HG02588 (cell line): Measurements from ENCODE around the gene ENO1.
A peak's percentile ranks its signal among the peaks of the same experiment; 100 is the strongest.
"Not testable (repeated sequence)": the region's sequence is repeated elsewhere in the genome, so short reads cannot be mapped to it uniquely, and the experiment has no call there.

Source experiments
- ATAC-seq: cut with Tn5 transposase; IDR thresholded peaks from one replicate; pipeline ENCODE4 v1.9.1; 2021; ENCODE audit warnings: mild to moderate bottlenecking, moderate library complexity; ENCODE audit not compliant: unreplicated experiment

The ENO1 gene

GRCh38 chr1:8847990-8848389 is 30.5 kb downstream of the ENO1 start:
- no peak for ATAC-seq

DNA sequence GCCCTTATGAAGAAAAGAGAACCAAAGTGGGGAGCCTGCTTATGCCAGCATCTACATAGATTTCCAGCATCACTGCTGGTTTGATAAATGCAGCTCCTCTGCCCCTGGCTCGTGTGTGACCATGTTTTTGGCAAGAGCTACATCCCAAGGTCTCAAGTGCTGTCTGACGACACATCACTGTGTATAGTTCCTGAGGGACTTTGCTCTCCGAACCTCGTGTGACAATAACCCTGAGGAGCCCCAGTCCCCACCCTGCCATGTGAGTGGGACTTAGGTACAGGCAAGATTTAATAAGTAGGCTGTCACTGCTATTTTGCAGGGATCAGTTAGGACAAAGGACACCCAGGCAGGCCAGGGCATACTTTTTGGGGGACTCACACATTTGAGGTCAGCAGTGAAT is 32.2 kb downstream of the ENO1 start:
- no peak for ATAC-seq

- no peak for ATAC-seq
Measured at GRCh38 chr1:8845104-8846097, 33.1 kb downstream of the ENO1 start.

GRCh38 chr1:8844501-8845006 is 33.9 kb downstream of the ENO1 start:
- no peak for ATAC-seq

DNA sequence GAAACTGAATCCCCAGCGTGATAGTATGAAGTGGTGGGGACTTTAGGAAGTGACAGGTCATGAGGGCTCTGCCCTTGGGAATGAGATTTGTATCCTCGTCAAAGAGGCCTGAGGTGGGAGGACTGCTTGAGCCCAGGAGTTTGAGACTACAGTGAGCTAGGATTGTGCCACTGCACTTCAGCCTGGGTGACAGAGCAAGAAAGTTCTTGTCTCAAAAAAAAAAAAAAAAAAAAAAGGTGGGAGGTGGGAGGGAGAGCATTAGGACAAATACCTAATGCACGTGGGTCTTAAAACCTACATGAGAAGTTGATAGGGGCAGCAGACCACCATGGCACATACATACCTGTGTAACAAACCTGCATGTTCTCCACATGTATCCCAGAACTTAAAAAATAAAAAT is 37.1 kb downstream of the ENO1 start:
- ATAC-seq = no peak

- ATAC-seq = no peak
Measured at GRCh38 chr1:8839990-8840389, 38.5 kb downstream of the ENO1 start.

GRCh38 chr1:8835941-8836643 is 42.4 kb downstream of the ENO1 start:
- no peak for ATAC-seq

DNA sequence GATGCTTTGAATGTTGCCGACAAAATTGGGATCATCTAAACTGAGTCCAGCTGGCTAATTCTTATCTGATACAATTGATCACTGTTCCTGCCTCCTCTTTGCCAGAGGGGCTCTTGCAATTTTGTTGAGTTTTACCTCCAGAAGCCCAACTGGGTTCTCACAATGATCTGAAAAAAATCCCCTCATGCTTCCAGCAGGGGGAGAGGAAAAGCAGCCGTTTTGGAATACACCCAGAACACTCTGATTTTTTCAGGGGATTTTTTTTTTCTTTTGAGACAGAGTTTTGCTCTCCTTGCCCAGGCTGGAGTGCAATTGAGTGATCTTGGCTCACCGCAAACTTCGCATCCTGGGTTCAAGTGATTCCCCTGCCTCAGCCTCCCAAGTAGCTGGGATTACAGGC is 47.1 kb downstream of the ENO1 start:
- no peak for ATAC-seq

GRCh38 chr1:8830732-8831131 is 47.8 kb downstream of the ENO1 start:
- ATAC-seq = not testable (repeated sequence)

GRCh38 chr1:8825985-8826481 is 52.5 kb downstream of the ENO1 start:
- ATAC-seq = no peak

DNA sequence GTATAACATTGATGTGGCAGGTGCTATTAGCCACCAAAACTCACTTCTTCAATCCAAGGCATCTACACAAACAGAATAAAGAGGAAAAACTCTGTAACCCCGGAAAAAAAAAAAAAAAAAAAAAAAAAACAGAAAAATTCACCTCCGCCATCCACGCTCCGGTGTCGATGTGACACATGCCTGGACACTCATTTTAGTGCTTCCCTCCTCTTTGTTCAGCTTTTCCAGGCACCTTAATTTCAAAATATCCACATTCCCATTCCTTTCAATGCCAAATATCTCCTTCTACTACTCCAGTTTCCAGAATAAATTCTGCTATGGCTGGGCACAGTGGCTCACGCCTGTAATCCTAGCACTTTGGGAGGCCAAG is 55.2 kb downstream of the ENO1 start:
- no peak for ATAC-seq

GRCh38 chr1:8822373-8823294 is 55.9 kb downstream of the ENO1 start:
- ATAC-seq = no peak

GRCh38 chr1:8821084-8821483 is 57.4 kb downstream of the ENO1 start:
- ATAC-seq = no peak

DNA sequence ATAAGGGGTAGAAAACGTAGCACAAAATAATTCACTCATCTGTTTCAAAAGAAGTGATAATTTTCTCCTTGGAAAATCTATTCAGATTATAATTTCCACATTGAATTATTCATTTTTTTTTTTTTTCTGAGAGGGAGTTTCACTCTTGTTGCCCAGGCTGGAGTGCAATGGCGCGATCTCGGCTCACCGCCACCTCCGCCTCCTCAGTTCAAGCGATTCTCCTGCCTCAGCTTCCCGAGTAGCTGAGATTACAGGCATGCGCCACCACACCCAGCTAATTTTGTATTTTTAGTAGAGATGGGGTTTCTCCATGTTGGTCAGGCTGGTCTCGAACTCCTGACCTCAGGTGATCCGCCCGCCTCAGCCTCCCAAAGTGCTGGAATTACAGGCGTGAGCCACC is 59.7 kb downstream of the ENO1 start:
- not testable (repeated sequence) for ATAC-seq

GRCh38 chr1:8818325-8818775 is 60.1 kb downstream of the ENO1 start:
- no peak for ATAC-seq

DNA sequence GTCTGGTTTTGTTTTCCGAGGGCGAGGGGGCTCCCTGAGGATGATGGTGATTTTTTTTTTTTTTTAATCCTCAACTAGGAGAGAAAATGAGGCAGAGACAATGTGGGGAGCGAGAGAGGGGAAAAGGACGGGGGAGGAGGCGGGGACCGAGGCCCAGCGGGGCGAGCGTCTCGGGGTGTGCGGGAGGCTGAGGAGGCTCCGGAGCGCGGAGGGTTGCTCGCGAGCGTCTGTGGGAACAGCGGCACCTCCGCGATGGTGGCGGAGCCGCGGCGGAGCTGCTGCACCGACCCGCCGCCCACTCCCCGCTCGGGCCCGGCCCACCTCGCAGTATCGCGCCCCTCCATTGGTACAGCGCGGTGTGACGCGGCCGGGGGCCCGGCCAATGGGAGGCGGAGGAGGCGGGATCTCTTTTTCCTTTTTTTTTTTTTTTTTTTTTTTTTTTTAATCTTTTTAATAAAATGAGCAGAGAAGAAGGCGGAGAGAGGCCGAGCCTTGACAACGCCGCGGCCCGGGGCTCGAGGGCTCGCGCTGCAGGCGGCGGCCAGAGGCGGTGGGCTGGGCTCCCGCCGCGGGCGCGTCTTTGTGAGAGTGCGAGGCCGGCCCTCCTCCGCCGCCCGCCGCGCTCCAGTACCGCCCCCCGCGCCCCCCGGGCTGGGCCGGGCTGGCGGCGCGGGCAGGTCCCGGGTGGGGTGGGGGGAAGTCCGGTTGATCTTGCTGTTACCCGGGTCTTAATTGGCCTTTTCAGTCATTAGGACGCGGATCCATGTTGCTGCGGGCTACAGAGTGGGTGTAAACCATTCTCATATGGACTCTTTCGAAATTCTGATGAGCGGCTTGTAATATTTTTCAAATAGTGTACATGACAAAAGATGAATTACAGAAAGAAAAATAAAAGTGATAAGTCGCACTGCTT is 60.8 kb downstream of the ENO1 start, which contains the start of gene RERE:
TSS of gene RERE (minus strand) at position 229 of the 913 bp plus-strand sequence.
- ATAC-seq = peak; percentile 92

DNA sequence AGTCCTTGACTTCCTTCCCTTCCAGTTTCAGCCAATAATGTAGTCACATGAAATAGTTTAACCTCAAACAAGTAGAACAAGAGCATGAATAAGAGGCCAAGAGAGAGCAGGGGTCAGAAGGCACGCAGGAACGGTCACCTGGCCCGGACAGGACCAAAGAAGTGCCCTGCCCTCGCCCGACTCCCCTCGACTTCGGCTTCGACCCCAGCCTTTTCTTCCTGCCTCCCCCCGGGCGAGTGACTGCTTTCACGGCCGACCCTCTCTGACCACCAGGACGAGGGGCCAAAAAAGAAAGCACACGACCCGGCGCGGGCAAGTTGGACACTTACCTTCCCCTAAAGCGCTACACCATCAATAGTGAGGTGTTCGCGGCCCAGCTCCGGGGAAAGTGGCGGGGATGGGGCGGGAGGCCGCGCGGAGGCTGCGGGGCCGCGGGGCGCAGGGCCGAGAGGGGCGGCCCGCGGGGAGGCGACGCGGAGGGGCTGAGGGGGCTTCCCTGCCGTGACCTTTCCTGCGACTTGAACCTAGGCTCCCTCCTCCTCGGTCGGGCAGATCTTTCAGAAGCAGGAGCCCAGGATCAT is 61.6 kb downstream of the ENO1 start:
- ATAC-seq = peak; percentile 17

DNA sequence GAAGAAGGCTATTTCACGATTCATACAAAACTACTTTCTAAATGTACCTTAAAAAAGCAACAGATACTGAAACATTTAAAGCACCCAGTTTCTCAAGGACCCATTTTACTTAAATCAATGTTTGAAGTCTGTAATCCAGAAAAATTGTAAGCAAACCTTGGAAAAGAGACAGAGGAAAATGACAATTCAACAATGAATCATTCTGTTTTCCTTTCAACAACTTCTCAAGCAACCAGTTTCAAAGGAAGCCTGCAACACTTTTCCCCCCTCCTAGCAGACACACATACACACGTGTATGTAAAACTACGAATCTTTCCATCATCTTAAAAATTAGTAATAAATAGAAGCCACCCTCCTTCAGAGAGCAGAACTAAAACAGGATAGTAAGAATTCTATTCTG is 62.2 kb downstream of the ENO1 start:
- no peak for ATAC-seq

GRCh38 chr1:8815582-8816151 is 62.8 kb downstream of the ENO1 start:
- ATAC-seq = no peak
